ENCODE data around the gene TNRC6B. TPM values are rescaled to one million over a fixed set of nuclear protein-coding genes. Genes with fewer than 3 reads are reported as not detected.
"Not testable (repeated sequence)": the region's sequence is repeated elsewhere in the genome, so short reads cannot be mapped to it uniquely, and the experiment has no call there.

Gene TNRC6B
- polyA plus RNA-seq, 1 donor (not counting 4 experiments of a cell fraction or from before 2014, with no cell fraction given) = 5.6 TPM

DNA sequence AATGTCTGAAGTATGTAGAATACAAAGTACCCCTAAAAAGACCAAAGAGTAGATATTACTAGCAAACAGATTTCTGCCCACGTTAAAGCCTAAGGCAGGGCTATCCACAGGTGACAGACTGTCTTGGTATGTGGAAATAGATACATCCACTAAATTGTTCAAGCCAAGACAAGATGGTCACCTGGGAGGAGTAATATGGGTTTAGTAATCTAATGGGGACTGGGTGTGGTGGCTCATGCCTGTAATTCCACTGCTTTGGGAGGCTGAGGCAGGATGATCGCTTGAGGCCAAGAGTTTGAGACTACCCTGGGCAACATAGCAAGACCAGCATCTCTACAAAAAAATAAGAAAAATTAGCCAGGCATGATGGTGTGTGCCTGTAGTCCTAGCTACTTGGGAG is 200.2 kb downstream of the TNRC6B start:
- Histone ChIP-seq H4K20me1 (ENCODE audit: control insufficient read depth, extremely low read depth, insufficient read depth, low read length) (no peaks in the 10 kb centered on the region), H3K79me2 (ENCODE audit: control insufficient read depth, insufficient read depth, low read length) (peaks cover 54% of the 10 kb centered on the region), H3K4me3 (ENCODE audit: control insufficient read depth in 2 of 3, extremely low read depth in 1 of 3, insufficient read depth in 2 of 3, low read depth in 1 of 3, low read length in 3 of 3) (no peak overlapping the region), H3K27me3 (ENCODE audit: control insufficient read depth, extremely low read depth, insufficient read depth, low read length) (no peaks in the 10 kb centered on the region), H3K9ac (ENCODE audit: control insufficient read depth, extremely low read depth, insufficient read depth, low read length) (peak overlapping the region; percentile 9), H3K36me3 (ENCODE audit: control insufficient read depth in 2 of 2, extremely low read depth in 1 of 2, insufficient read depth in 2 of 2, low read length in 2 of 2) (peaks cover 1 to 4% of the 10 kb centered on the region in 2 experiments), H3K9me1 (ENCODE audit: control insufficient read depth, extremely low read depth, insufficient read depth, low read length) (no peaks in the 10 kb centered on the region), H2AFZ (ENCODE audit: control insufficient read depth, low read length) (no peak overlapping the region), H3K4me2 (ENCODE audit: control insufficient read depth, extremely low read depth, insufficient read depth, low read depth, low read length) (peak overlapping the region; percentile 37), H3K9me3 (ENCODE audit: control insufficient read depth, low read depth, low read length) (no peaks in the 10 kb centered on the region), H3K4me1 (ENCODE audit: control insufficient read depth, extremely low read depth, insufficient read depth, low read length) (peaks cover 11% of the 10 kb centered on the region), H3K27ac (ENCODE audit: control insufficient read depth, insufficient read depth, low read length) (peak overlapping the region; percentile 47)
- no peak for TF ChIP-seq EZH2 (IDR thresholded peaks at IDR 0.05; ENCODE audit: low read length)
- TF ChIP-seq, protein P1, sequence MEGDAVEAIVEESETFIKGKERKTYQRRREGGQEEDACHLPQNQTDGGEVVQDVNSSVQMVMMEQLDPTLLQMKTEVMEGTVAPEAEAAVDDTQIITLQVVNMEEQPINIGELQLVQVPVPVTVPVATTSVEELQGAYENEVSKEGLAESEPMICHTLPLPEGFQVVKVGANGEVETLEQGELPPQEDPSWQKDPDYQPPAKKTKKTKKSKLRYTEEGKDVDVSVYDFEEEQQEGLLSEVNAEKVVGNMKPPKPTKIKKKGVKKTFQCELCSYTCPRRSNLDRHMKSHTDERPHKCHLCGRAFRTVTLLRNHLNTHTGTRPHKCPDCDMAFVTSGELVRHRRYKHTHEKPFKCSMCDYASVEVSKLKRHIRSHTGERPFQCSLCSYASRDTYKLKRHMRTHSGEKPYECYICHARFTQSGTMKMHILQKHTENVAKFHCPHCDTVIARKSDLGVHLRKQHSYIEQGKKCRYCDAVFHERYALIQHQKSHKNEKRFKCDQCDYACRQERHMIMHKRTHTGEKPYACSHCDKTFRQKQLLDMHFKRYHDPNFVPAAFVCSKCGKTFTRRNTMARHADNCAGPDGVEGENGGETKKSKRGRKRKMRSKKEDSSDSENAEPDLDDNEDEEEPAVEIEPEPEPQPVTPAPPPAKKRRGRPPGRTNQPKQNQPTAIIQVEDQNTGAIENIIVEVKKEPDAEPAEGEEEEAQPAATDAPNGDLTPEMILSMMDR (optimal IDR thresholded peaks at IDR 0.05 in 1 of 3, IDR thresholded peaks at IDR 0.05 in 1 of 3, conservative IDR thresholded peaks at IDR 0.05 in 1 of 3; ENCODE audit: extremely low read depth in 1 of 3, insufficient read depth in 2 of 3, low read length in 3 of 3) = no peak
- DNase-seq (ENCODE audit: low read depth, low spot score) (peak; percentile 57), FAIRE-seq (peak; percentile 96)
- dilution Hi-C loops (cut with MboI; ENCODE audit: extremely low pct_ligation_motif_present, low sequenced_read_pairs) = no loop called here

DNA sequence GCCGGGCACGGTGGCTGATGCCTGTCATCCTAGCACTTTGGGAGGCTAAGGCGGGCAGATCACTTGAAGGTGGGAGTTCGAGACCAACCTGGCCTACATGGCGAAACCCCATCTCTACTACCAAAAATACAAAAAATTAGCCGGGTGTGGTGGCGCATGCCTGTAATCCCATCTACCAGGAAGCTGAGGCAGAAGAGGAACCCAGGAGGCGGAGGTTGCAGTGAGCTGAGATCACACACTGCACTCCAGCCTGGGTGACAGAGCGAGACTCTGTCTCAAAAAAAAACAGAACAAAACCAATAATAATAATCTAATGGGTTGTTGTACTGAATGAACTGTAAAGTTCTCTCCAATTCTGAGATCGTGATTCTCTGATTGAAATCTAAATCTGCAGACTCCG is 200.7 kb downstream of the TNRC6B start:
- H3K79me2 ChIP-seq (ENCODE audit: control insufficient read depth, insufficient read depth, low read length) = peaks cover 52% of the 10 kb centered on the region

DNA sequence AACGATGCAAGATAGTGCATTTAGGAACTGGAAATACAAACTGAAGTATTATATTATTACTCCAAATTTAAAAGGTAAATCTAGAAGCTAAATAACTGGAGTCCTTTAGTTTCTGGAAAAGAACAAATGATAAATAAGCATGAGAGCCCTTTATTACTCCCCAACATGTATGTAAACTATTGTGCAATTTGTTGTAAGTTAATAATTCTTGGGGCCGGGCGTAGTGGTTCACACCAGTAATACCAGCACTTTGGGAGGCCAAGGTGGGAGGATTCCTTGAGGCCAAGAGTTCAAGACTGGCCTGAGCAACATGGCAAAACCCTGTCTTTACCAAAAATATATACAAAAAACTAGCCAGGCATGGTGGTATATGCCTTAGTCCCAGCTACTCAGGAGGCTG is 203.7 kb downstream of the TNRC6B start:
- no peaks in the 10 kb centered on the region for H3K36me3 ChIP-seq (ENCODE audit: control insufficient read depth in 2 of 2, extremely low read depth in 1 of 2, insufficient read depth in 2 of 2, low read length in 2 of 2)
- no peak for FAIRE-seq
- H3K9me1 ChIP-seq (ENCODE audit: control insufficient read depth, extremely low read depth, insufficient read depth, low read length) = peaks cover 3% of the 10 kb centered on the region
- no peak overlapping the region for H3K4me2 ChIP-seq (ENCODE audit: control insufficient read depth, extremely low read depth, insufficient read depth, low read depth, low read length)
- TF ChIP-seq, protein P1 (optimal IDR thresholded peaks at IDR 0.05 in 1 of 3, IDR thresholded peaks at IDR 0.05 in 1 of 3, conservative IDR thresholded peaks at IDR 0.05 in 1 of 3; ENCODE audit: extremely low read depth in 1 of 3, insufficient read depth in 2 of 3, low read length in 3 of 3) = no peak
- TF ChIP-seq EZH2 (IDR thresholded peaks at IDR 0.05; ENCODE audit: low read length) = no peak
- no peak for DNase-seq (ENCODE audit: low read depth, low spot score)
- H4K20me1 ChIP-seq (ENCODE audit: control insufficient read depth, extremely low read depth, insufficient read depth, low read length) = no peaks in the 10 kb centered on the region
- no peaks in the 10 kb centered on the region for H3K27me3 ChIP-seq (ENCODE audit: control insufficient read depth, extremely low read depth, insufficient read depth, low read length)
- peaks cover 11% of the 10 kb centered on the region for H3K4me1 ChIP-seq (ENCODE audit: control insufficient read depth, extremely low read depth, insufficient read depth, low read length)
- H3K9me3 ChIP-seq (ENCODE audit: control insufficient read depth, low read depth, low read length) = no peaks in the 10 kb centered on the region
- no peak overlapping the region for H3K4me3 ChIP-seq (ENCODE audit: control insufficient read depth in 2 of 3, extremely low read depth in 1 of 3, insufficient read depth in 2 of 3, low read depth in 1 of 3, low read length in 3 of 3)
- no peak overlapping the region for H3K9ac ChIP-seq (ENCODE audit: control insufficient read depth, extremely low read depth, insufficient read depth, low read length)
- H2AFZ ChIP-seq (ENCODE audit: control insufficient read depth, low read length) = no peak overlapping the region
- dilution Hi-C loops (cut with MboI; ENCODE audit: extremely low pct_ligation_motif_present, low sequenced_read_pairs) = no loop called here
- H3K79me2 ChIP-seq (ENCODE audit: control insufficient read depth, insufficient read depth, low read length) = peaks cover 55% of the 10 kb centered on the region
- H3K27ac ChIP-seq (ENCODE audit: control insufficient read depth, insufficient read depth, low read length) = no peak overlapping the region

More for the DNA sequence above, 200.7 kb downstream of the TNRC6B start:
- Histone ChIP-seq H3K4me1 (ENCODE audit: control insufficient read depth, extremely low read depth, insufficient read depth, low read length) (peaks cover 11% of the 10 kb centered on the region), H3K9ac (ENCODE audit: control insufficient read depth, extremely low read depth, insufficient read depth, low read length) (peak overlapping the region; percentile 9), H3K27ac (ENCODE audit: control insufficient read depth, insufficient read depth, low read length) (peak overlapping the region; percentile 47), H3K4me2 (ENCODE audit: control insufficient read depth, extremely low read depth, insufficient read depth, low read depth, low read length) (peak overlapping the region; percentile 37)
- DNase-seq (ENCODE audit: low read depth, low spot score); H3K4me3 ChIP-seq (ENCODE audit: control insufficient read depth in 2 of 3, extremely low read depth in 1 of 3, insufficient read depth in 2 of 3, low read depth in 1 of 3, low read length in 3 of 3); H4K20me1 ChIP-seq (ENCODE audit: control insufficient read depth, extremely low read depth, insufficient read depth, low read length); H3K27me3 ChIP-seq (ENCODE audit: control insufficient read depth, extremely low read depth, insufficient read depth, low read length); H3K9me1 ChIP-seq (ENCODE audit: control insufficient read depth, extremely low read depth, insufficient read depth, low read length); dilution Hi-C loops (cut with MboI; ENCODE audit: extremely low pct_ligation_motif_present, low sequenced_read_pairs); H2AFZ ChIP-seq (ENCODE audit: control insufficient read depth, low read length); H3K9me3 ChIP-seq (ENCODE audit: control insufficient read depth, low read depth, low read length); FAIRE-seq; H3K36me3 ChIP-seq (ENCODE audit: control insufficient read depth in 2 of 2, extremely low read depth in 1 of 2, insufficient read depth in 2 of 2, low read length in 2 of 2): not testable (repeated sequence)

All from keratinocyte (primary cell).